GM19452 (cell line): Measurements from ENCODE around the gene PFKFB3.

ENCODE experiments used
- ATAC-seq: cut with Tn5 transposase; IDR thresholded peaks from one replicate; pipeline ENCODE4 v1.9.1; 2021; ENCODE audit not compliant: unreplicated experiment

PFKFB3 gene

GRCh38 chr10:6218692-6219493, 16.2 kb downstream of the PFKFB3 start:
- ATAC-seq, result no peak

GRCh38 chr10:6219494-6219836, 16.7 kb downstream of the PFKFB3 start:
- ATAC-seq, result no peak

DNA sequence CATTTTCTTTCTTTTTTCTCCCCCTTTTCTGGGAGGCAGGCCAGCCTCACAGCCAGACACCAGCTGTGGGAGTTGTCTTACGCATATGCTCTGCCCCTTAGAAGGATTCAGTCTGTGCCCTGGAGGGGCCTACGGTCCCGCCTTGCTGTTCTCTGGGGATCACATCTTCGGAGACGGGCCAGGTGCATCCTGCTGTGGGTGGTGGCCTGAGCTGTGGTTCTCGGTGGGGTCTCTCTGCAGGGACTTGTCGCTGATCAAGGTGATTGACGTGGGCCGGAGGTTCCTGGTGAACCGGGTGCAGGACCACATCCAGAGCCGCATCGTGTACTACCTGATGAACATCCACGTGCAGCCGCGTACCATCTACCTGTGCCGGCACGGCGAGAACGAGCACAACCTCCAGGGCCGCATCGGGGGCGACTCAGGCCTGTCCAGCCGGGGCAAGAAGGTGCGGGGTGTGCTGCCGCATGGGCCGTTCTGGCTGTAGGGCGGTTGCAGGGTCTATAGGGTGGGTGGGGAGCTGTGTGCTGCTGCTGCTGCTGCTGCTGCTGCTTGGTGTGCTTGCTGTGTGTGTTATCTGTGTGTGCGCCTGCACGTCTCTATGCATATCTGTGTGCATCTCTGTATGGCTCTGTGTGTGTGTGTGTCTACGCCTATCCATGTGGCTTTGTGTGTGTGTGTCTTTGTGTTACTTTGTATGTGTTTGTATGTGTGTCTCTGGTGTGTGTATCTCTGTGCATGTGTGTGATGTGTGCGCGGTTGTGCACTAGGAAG, 17.9 kb downstream of the PFKFB3 start:
- ATAC-seq, result no peak

DNA sequence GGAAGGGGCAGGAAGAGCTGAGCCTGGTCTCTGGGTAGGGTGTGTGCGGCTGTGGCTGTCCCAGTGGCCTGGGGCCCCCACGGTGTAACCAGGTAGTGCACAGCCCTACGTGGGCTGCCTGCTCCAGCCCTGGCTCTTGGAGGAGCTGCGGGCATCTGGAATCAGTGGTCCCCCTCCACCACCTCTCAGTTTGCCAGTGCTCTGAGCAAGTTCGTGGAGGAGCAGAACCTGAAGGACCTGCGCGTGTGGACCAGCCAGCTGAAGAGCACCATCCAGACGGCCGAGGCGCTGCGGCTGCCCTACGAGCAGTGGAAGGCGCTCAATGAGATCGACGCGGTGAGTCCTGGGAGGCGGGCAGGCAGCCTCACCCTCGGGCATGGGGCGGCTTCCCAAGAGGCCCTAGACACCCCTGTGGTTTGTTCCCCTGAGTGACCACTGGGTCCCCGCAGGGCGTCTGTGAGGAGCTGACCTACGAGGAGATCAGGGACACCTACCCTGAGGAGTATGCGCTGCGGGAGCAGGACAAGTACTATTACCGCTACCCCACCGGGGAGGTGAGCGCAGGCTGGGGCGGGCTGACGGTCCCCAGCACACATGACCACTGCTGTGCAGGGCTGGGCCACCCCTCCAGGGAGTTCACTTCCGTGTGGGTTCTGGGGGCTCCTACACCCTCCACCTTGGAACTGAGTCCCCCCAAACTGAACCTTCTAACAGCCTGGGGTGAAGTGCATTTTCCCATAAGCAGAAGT, 18.6 kb downstream of the PFKFB3 start:
- no peak for ATAC-seq

GRCh38 chr10:6221971-6222751, 19.4 kb downstream of the PFKFB3 start:
- no peak for ATAC-seq

- ATAC-seq, result no peak
These were observed 20.0 kb downstream of the PFKFB3 start for GRCh38 chr10:6222755-6223154.

GRCh38 chr10:6223981-6224380, 21.2 kb downstream of the PFKFB3 start:
- no peak for ATAC-seq

- ATAC-seq, result no peak
These were observed 22.0 kb downstream of the PFKFB3 start for GRCh38 chr10:6224781-6225180.

- ATAC-seq, result no peak
These were observed 22.6 kb downstream of the PFKFB3 start for GRCh38 chr10:6225263-6225814.

DNA sequence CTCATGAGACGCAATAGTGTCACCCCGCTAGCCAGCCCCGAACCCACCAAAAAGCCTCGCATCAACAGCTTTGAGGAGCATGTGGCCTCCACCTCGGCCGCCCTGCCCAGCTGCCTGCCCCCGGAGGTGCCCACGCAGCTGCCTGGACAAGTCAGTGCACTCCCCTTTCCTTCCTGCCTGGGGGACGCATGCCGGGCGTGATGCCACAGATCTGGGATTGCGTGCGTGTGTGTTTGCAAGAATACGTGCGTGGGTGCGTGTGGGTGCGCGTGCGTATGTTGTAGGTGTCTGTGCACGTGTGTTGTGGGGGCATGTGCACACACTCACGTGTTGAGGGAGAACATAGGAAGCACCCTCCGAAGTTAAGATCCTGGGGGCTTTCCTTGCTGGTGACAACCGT, 23.5 kb downstream of the PFKFB3 start:
- no peak for ATAC-seq

- no peak for ATAC-seq
These were observed 24.6 kb downstream of the PFKFB3 start for GRCh38 chr10:6227346-6227745.

- no peak for ATAC-seq
These were observed 25.3 kb downstream of the PFKFB3 start for GRCh38 chr10:6228010-6228511.

DNA sequence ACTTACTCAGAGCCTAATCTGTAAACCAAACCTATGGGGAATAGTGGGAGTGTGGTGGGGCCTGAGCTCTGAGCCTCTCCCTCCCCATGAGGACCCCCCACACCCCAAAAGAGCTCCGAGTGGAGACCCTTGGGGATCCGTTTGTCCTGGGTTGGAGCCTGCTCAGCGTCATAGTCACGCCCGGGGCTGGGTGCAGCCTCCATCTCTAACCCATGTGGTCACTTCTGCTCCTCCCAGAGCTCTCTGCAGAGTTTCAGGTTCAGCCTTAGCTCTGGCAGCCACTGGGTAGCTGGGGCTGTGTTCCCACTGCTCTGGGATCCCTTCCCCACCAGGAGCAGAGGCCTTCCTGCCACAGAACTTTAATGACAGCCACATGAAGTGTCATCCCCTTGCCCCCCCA, 25.9 kb downstream of the PFKFB3 start:
- no peak for ATAC-seq

DNA sequence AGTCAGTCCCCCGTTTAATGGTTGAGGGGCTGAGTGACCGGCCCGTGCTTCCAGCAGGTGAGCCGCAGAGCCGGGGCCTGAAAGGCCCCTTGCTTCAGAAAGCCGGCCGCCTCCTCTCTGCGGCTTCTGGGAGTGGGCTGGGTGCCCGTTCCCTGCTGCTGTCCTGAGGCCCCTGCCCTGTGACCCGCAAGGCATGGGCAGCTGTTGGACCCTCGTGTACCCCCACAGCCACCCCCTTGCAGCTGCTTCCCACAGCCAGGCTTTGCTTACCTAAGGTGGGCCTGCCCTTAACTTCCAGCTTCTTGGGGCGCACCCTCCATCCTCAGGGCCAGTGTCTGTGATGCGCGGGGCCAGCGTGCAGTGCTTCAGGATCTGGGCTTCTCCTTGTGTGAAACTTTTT, 26.6 kb downstream of the PFKFB3 start:
- ATAC-seq, result no peak

DNA sequence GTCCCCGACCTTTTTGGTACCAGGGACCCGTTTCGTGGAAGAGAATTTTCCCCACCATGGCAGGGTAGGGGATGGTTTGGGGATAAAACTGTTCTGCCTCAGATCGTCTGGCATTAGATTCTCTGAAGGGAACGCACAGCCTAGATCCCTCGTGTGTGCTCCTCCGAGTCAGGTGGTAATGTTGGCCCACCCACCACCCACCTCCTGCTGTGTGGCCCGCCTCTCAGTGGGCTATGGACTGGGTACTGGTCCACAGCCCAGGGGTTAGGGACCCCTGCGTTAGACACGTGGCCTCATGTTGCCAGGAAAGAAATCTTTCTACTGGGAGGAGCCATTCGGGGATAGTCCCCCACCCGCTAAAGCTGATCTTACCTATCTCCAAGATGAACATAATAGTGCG, 27.0 kb downstream of the PFKFB3 start:
- no peak for ATAC-seq

DNA sequence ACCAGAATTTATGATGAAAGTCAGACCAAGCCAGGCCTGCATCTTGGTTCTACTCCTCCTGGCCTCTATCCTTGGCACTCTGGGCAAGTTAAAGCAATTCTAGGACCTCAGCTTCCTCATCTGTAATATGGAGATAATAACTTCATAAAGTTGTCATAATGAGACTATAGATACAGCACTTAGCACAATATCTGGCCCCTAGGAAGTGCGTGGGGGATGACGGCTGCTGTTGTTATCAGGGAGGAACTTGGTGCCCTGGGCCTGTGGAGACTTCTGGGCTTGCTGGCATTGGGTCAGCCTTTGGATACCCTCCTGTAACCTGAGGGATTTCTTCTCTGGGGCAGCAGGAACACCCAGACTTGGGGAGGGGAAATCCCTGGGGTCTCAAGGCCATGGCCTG, 27.6 kb downstream of the PFKFB3 start:
- ATAC-seq, result no peak

DNA sequence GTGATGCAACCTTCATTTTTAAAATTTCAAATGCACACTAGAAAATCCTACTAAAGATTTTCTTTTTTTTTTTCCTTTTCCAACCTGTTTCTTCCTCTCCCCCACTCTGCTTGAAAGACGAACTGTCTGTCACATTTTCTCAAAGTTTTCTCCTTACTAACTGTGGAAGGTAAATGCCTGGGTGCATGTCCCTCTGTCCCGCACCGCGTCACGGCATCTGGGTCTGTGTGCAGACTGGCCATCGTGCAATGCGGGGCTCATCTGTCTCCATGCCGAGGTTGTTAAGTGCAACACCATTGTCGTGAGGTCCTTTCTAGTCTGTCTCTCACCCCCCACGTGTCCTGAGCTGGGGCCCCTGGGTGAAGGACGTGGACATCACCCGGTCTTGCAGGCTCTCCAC, 28.4 kb downstream of the PFKFB3 start:
- no peak for ATAC-seq

GRCh38 chr10:6231730-6232129, 29.0 kb downstream of the PFKFB3 start:
- no peak for ATAC-seq

DNA sequence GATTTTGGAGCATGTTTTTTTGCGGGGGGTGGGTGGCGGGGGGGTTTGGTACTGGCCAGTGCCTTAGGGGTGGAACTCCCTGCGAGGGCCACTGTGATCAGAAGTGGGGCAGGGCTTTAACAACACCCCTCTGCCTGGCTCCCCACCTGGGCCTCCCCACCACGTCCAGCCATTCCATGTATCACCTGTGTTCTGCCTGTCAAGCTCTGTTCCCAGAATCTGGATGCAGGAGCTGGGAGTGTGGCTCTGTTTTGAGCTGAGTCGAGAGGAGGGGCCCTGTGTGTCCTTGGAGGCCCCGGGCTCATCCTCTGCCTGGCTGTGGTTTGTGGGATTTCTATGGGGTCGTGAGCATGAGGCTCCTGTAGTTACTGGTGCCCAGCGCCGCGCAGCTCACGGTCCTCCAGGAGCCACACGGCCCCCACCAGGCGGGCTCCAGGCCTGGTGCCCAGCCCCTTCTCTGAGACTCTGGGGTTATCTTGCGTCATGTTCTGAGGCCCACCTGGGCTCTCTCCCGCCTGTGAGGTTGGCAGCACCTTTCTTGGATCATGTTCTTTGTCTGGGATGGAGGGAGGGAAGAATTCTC, 29.6 kb downstream of the PFKFB3 start:
- ATAC-seq, result no peak
